Stimulated activated CD4-positive, alpha-beta T cell treated with anti-CD3 and anti-CD28 coated beads, Interleukin-1b, Interleukin-23, amount 100 ng/mL, for 48 hours (primary cell): ENCODE results near the gene WWOX.

Source experiments
- DNase-seq: peaks from one replicate; pipeline ENCODE4 v3.0.0-alpha.2; 2020

WWOX gene

GRCh38 chr16:78147911-78148401 lies 48.5 kb downstream of the WWOX start:
- DNase-seq: no peak

DNA sequence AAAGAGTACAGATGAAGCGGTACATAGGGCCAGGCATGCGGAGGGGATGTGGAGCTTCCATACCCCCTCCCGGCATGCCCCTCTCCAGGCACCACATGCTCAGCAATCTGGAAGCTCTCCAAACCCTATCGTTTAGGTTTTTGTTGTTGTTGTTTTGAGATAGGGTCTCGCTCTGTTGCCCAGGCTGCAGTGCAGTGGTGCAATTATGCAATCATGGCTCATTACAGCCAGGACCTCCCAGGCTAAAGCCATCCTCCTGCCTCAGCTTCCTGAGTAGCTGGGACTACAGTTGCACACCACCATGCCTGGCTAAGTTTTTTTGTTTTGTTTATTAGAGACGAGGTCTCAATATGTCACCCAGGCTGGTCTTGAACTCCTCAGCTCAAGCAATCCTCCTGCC lies 50.8 kb downstream of the WWOX start:
- DNase-seq: no peak

- DNase-seq: no peak
Measured at GRCh38 chr16:78154729-78155461, 55.4 kb downstream of the WWOX start.

- no peak for DNase-seq
Measured at GRCh38 chr16:78155791-78156345, 56.4 kb downstream of the WWOX start.

- DNase-seq: no peak
Measured at GRCh38 chr16:78161023-78161729, 61.7 kb downstream of the WWOX start.

DNA sequence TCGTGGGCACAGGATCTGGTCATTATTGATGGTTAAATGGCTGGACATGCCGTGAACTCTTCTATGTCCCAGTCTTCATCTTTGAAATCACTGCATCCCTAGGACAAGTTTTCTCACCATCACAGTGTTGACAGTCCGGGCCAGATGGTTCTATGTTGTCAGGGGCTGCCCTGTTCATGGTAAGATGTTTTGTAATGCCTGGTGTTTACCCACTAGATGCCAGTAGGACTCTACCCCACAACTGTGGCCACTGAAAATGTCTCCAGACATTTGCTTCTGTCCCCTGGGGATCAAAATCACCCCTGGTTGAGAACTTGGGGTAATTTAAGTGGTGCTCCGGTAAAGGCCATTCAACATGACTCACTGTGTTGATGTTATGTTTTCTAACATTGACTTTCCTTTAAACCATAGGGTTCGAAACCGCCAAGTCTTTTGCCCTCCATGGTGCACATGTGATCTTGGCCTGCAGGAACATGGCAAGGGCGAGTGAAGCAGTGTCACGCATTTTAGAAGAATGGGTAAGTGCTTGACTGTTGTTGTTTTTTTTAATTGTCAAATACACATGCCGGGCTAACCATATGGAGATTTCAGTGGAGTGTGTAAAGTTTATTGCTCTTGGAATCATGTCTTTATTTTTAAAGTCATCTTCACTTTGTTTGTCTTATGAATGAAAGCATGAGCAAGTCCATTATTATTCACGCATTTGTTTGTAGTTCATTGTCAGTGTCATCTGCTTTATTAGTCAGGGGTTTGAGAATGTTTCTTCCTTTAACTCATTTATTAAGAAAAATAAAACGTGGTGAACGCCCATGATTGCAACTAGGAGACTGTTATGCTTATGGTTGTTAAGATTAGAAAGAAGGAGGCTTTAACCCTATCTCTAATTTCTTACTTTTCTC lies 64.6 kb downstream of the WWOX start:
- no peak for DNase-seq

DNA sequence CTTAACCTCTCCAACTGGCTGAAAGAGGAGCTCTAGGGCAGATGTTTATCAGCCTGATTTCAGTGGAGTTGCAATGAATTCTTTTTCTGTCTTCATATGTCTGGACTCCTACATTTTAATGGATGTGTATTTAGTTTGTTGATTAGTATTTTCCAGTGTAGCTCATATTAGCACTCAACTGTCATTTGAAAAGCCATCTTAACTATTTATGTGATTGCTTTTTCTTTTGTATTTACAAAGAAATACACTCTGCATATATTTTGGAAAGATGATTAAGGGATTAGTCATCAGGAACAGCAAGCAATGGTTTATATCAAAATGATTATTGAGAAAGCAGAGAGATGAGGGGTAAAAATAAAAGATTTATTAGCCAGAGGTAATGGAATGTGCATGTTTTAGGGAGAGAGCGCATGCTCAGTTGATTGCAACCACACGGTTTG lies 71.1 kb downstream of the WWOX start:
- DNase-seq: no peak

GRCh38 chr16:78175287-78175686 lies 75.8 kb downstream of the WWOX start:
- no peak for DNase-seq

DNA sequence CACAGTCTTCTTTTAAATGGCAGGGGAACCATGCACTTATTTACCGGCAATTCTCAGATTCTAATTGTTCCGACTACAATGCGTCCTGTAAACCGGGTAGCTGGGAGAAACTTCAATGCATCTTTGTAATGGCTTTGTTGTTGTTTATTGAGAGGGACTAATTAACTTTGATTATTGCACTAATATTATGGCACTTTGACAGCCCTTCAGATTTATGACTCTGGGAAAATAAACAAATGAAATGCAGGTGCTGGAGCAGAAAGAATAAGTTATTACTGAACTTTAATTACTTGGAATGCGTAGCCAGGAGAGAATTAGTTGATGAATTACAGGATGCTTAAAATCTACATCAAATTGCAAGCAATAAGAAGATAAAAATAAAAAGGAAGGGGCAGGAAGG lies 77.0 kb downstream of the WWOX start:
- DNase-seq: no peak

DNA sequence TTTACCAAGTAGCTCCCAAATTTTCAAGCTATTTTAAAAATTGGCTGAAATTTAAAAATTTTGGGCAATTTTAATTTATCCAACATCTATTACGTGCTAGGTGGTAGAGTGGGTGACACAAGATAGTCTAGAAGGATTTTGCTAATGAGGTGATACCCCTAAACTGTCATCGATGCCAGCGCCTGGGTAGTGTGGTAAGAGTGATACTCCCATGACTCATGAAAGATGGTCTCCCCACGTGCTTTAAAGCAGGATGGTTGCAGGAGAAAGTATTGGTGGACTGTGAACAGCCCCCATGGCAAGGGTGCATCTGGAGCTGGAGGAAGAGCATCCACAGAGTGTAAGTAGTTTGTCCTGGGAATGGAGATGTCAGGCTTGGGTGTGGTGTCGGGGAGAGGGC lies 77.8 kb downstream of the WWOX start:
- no peak for DNase-seq

DNA sequence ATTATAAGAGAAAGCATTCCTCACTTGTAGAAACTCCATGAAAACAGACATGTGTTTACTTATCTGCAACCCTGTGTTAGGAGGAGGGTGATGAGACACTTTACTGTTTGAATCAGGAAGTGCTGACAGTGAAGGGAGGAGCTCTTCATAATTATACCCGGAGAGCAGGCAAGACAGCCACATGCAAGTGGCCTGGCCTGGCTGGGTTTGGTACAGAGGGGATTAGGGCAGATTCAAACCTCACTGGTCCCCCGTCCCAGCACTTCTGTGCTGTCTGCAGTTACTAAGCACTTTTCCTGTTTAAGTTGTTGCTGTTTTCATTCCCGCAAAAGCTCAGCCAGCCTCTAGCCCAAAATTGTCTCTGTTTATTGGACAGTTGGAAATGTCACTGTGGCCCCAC lies 78.5 kb downstream of the WWOX start:
- no peak for DNase-seq

- no peak for DNase-seq
Measured at GRCh38 chr16:78179666-78180065, 80.2 kb downstream of the WWOX start.

- no peak for DNase-seq
Measured at GRCh38 chr16:78180349-78180748, 80.9 kb downstream of the WWOX start.

GRCh38 chr16:78183437-78184237 lies 84.2 kb downstream of the WWOX start:
- DNase-seq: no peak

- no peak for DNase-seq
Measured at GRCh38 chr16:78184238-78185183, 85.1 kb downstream of the WWOX start.

- DNase-seq: no peak
Measured at GRCh38 chr16:78189121-78189520, 89.7 kb downstream of the WWOX start.

DNA sequence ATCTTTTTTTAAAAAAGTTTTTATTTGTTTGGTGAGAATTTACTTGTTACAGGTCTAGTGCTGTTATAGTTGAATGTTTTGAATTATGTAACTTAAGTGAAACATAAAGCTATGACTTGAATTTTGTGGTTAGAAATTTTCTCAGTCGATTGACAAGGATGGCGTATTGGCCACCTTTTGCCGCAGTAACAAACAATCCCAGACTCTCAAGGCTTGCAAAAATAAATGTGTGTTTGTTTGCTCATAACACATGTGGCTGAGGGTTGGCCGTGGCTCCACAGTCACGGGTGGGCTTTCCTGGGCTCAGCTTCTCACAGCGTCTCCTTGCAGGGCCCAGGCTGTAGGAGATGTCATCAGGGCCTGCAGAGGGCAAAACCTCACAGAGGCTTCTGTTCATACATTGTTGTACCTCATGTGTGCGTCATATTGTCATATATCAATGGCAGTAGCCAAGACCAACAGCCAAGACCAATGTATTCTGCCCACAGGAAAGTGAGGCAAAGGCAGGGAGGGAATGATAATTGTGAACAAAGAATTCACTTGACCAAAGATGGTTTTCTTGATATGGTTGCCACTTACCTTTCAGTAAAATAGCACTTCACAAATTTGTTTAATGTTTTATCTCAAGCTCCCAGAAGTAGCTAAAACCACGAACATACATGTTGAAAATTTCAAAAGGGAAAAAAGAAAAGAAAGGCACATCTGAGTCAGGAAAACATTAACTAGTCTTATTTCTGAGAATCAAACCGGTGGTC lies 93.5 kb downstream of the WWOX start:
- DNase-seq: no peak

- no peak for DNase-seq
Measured at GRCh38 chr16:78194948-78195347, 95.5 kb downstream of the WWOX start.

- no peak for DNase-seq
Measured at GRCh38 chr16:78195797-78196196, 96.3 kb downstream of the WWOX start.

DNA sequence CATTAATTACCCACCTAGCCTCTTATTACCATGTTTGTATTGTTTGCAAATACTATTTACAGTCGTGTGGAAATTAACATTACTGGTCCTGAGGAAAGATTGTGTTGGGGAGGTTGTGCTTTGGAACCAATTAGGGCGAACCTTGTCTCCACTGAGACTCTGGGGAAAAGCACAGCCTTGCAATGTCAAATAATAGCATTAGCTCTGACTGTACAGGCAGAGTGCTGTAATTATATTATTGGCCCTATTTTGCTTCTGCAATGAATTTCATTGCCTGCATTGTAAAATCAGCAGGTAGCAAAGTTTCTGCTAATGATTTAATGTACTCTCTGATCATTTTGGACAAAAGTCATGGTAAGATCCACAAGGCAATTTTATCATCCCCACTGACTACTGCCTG lies 97.0 kb downstream of the WWOX start:
- no peak for DNase-seq
